Upper lobe of left lung (tissue), 6 donors: ENCODE measurements around the gene DUSP6. TPM values are rescaled to one million over a fixed set of nuclear protein-coding genes. Genes with fewer than 3 reads are reported as not detected.

Experiments used
- ATAC-seq, 2 donors: fragments of 200-7000 bp; cut with Tn5 transposase; one replicate each; pipeline ENCODE4 v1.9.1; 2022; ENCODE audit warnings: mild to moderate bottlenecking in 2 of 2, moderate library complexity in 2 of 2; ENCODE audit not compliant: low FRiP score in 2 of 2
- DNase-seq, 2 donors: peaks; one replicate each; pipeline ENCODE4 v3.0.0-alpha.2; 2019 to 2020
- H3K27ac ChIP-seq, 4 donors: fragments of 200-600 bp; sonication (generic); one replicate each; pipeline ENCODE4 v1.5.1; 2016 to 2019
- H3K27me3 ChIP-seq, 4 donors: fragments of 200-600 bp; sonication (generic); one replicate each; pipeline ENCODE4 v1.5.1; 2017 to 2019
- H3K36me3 ChIP-seq, 4 donors: fragments of 200-600 bp; sonication (generic); one replicate each; pipeline ENCODE4 v1.5.1; 2016 to 2019
- H3K4me1 ChIP-seq, 4 donors: fragments of 200-600 bp; sonication (generic); one replicate each; pipeline ENCODE4 v1.5.1; 2018 to 2019
- H3K4me3 ChIP-seq, 4 donors: fragments of 200-600 bp; sonication (generic); one replicate each; pipeline ENCODE4 v1.5.1; 2017 to 2019; ENCODE audit warnings: mild to moderate bottlenecking in 2 of 4, moderate library complexity in 1 of 4
- H3K9me3 ChIP-seq, 4 donors: fragments of 200-600 bp; sonication (generic); one replicate each; pipeline ENCODE4 v1.5.1; 2018 to 2019
- EP300 ChIP-seq, 4 donors: sonication (generic); formaldehyde crosslinking; IDR thresholded peaks; one replicate each; pipeline ENCODE4 v1.5.1; 2017; ENCODE audit warnings: antibody characterized with exemption in 4 of 4, control low read depth in 2 of 4
- POLR2A ChIP-seq, 4 donors: fragments of 450-650 bp; IDR thresholded peaks; one replicate each; pipeline ENCODE4 v1.5.1; 2016 to 2017; ENCODE audit warnings: antibody characterized with exemption in 4 of 4, mild to moderate bottlenecking in 2 of 4
- POLR2AphosphoS5 ChIP-seq, 2 donors: sonication (generic); formaldehyde crosslinking; IDR thresholded peaks; one replicate each; pipeline ENCODE4 v1.5.1; 2017; ENCODE audit warnings: antibody characterized with exemption in 2 of 2
- WGBS, 2 donors: methylation state at CpG; one replicate each; pipeline ENCODE4 v1.1.5; 2017 to 2018; 5-methylcytosine and 5-hydroxymethylcytosine counted together
- total RNA-seq, 6 donors: library from RNA; depleted of rRNA in 4 of 6; stranded (reverse); fragments of >200 nt in 4 of 6; gene quantifications; one replicate each; pipeline versions ENCODE4 v1.1.0 to v1.2.1, GENCODE V29; 2016 to 2021
- TF ChIP-seq, protein P1 (sequence below), 6 experiments: fragments of 450-650 bp in 4 of 6; fragments of 200-600 bp in 2 of 6; sonication (generic) in 2 of 6; IDR thresholded peaks; one replicate each; pipeline ENCODE4 v1.5.1; 2016 to 2019; ENCODE audit warnings: antibody characterized with exemption in 6 of 6
- donor health status: DM: no; HTN: no; CAD: no; lungs with moderate emphysema.
- donor health status: DM: no; HTN: yes; CAD: no; lungs with severe emphysema.

Gene DUSP6
- total RNA-seq, 6 donors from 2014 or later: 18.4 to 236 (median 86.0) TPM

DNA sequence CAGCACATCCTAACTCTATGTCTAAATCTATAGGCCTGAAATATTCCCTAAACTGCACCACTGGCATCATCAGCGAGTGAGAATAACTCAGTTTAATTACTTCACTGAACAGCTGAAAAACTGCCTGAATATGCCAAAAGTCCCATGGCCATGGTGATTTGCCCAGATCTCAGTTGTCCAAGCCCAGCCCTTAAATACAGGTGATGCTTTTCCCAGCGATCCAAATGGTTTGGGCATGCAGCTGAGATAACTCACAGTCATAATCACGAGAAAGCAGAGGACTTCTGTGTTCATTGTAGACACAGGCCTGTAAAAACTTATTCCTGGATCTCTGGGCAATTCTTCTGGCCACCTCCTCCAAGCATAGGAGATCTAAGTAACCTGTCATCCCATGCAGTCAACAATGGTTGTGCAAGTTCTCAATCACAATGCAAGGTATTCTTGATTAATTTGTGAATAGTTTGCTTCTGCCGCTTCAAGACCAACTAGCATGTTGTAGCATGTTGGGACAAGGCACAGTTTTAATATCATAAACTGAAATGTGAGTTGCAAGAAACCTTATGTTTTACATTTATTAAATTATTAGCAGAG lies 40.5 kb downstream of the DUSP6 start:
- WGBS, 2 donors: 97 to 99% methylated on average over 4 of the region's 4 CpGs
- no peak for ATAC-seq

DNA sequence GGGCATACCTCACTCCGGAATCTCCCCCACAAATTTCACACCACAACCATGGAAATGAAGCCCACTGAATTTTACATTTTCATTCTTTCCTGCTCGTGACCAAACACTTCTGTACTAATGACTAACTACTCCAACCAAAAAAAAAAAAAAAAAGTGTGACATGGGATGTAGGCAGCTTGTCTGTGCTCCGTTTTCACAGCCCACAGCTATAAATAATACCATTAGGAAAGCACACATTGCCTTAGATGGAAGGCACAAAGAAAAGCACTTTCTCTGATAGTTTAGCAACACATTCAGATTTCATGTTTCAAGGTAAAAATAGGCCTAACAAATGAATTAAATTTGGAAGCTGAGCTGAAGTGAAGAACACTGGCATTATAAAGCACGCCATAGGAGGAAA lies 42.5 kb downstream of the DUSP6 start:
- H3K36me3 ChIP-seq: no peaks in the 10 kb centered on the region
- ATAC-seq: no peak
- H3K27ac ChIP-seq: no peak overlapping the region
- H3K4me3 ChIP-seq: no peak overlapping the region
- 56 to 78% methylated on average over 4 of the region's 4 CpGs for WGBS, 2 donors
- no peak for DNase-seq
- peaks cover 0 to 2% (median 0%) of the 10 kb centered on the region in 4 donors for H3K4me1 ChIP-seq
- TF ChIP-seq, protein P1, sequence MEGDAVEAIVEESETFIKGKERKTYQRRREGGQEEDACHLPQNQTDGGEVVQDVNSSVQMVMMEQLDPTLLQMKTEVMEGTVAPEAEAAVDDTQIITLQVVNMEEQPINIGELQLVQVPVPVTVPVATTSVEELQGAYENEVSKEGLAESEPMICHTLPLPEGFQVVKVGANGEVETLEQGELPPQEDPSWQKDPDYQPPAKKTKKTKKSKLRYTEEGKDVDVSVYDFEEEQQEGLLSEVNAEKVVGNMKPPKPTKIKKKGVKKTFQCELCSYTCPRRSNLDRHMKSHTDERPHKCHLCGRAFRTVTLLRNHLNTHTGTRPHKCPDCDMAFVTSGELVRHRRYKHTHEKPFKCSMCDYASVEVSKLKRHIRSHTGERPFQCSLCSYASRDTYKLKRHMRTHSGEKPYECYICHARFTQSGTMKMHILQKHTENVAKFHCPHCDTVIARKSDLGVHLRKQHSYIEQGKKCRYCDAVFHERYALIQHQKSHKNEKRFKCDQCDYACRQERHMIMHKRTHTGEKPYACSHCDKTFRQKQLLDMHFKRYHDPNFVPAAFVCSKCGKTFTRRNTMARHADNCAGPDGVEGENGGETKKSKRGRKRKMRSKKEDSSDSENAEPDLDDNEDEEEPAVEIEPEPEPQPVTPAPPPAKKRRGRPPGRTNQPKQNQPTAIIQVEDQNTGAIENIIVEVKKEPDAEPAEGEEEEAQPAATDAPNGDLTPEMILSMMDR (IDR thresholded peaks at IDR 0.05): no peak
- no peak for TF ChIP-seq POLR2AphosphoS5 (IDR thresholded peaks at IDR 0.05)
- no peaks in the 10 kb centered on the region for H3K27me3 ChIP-seq
- H3K9me3 ChIP-seq: no peaks in the 10 kb centered on the region

More for the DNA sequence above, 40.5 kb downstream of the DUSP6 start:
- TF ChIP-seq POLR2A (IDR thresholded peaks at IDR 0.05) (no peak), EP300 (IDR thresholded peaks at IDR 0.05) (no peak), POLR2AphosphoS5 (IDR thresholded peaks at IDR 0.05) (no peak)
- TF ChIP-seq, protein P1 (IDR thresholded peaks at IDR 0.05): no peak
- Histone ChIP-seq H3K4me1 (peaks cover 5 to 7% (median 6%) of the 10 kb centered on the region in 4 donors), H3K4me3 (no peak overlapping the region), H3K27me3 (no peaks in the 10 kb centered on the region), H3K27ac (no peak overlapping the region), H3K9me3 (no peaks in the 10 kb centered on the region), H3K36me3 (no peaks in the 10 kb centered on the region)
- no peak for DNase-seq

DNA sequence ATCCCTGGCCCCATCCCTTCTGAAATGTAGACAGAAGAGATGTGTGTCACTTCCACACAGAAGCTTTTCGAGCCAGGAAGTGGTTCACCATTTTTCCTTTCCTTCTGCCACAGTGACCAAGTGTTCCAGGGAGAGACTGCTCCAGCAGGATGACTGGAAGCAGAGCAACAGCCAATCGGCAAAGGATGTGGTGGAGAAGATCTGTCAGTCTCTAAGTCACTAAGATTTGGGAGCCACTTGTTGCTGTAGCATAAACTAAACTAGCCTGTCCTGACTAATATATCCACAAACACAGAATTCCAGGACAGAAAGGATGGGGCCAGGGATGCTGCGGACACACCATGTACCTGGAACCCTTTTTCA lies 42.9 kb downstream of the DUSP6 start:
- H3K4me1 ChIP-seq: peaks cover 0 to 2% (median 0%) of the 10 kb centered on the region in 4 donors
- DNase-seq (no peak), ATAC-seq (no peak)
- no peaks in the 10 kb centered on the region for H3K27me3 ChIP-seq
- no peaks in the 10 kb centered on the region for H3K36me3 ChIP-seq
- no peaks in the 10 kb centered on the region for H3K9me3 ChIP-seq
- H3K27ac ChIP-seq: no peak overlapping the region
- TF ChIP-seq EP300 (IDR thresholded peaks at IDR 0.05) (no peak), POLR2A (IDR thresholded peaks at IDR 0.05) (no peak)
- H3K4me3 ChIP-seq: no peak overlapping the region
- WGBS, 2 donors: 68 to 70% methylated on average over 3 of the region's 3 CpGs

DNA sequence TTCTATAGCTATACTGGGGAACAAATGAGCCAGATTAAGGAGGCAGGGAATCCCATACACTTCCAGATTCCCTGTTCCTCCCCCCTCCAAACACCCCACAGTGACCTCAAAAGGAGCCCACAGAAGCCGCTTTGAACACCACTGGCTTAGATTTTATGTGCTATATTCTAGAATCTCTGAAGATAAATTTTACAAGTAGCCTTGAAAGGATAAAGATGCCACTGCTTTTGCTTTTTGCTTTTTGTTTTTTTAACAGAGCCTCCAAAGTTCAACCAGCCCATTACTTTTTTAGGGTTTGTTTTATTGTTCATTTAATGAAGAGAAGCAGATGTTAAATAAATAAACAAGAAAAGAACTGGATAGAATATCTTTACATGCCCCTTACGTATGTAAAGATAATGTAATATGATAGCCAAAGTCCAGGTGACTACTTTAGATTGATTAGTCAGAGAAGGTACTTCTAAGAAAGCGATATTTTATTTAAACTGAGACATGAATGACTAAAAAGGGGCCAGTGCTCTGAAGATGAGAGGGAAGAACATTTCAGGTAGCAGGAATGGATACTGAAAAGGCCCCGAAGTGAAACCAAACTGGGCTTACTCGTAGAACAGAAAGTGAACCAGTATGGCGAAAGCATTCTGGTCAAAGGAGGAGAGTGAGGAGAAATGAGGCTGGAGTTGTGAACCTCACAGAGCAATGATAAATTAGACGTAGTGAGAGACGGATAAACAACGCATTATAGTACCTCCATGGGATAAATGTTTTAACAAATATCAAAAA lies 44.6 kb downstream of the DUSP6 start:
- 90 to 91% methylated on average over 9 of the region's 9 CpGs for WGBS, 2 donors
- ATAC-seq (no peak), DNase-seq (no peak)
- TF ChIP-seq, protein P1 (IDR thresholded peaks at IDR 0.05): no peak
- TF ChIP-seq POLR2A (IDR thresholded peaks at IDR 0.05) (no peak), POLR2AphosphoS5 (IDR thresholded peaks at IDR 0.05) (no peak), EP300 (IDR thresholded peaks at IDR 0.05) (no peak)
- Histone ChIP-seq H3K27ac (no peak overlapping the region), H3K4me1 (peaks cover 0 to 2% (median 0%) of the 10 kb centered on the region in 4 donors), H3K4me3 (no peak overlapping the region), H3K9me3 (no peaks in the 10 kb centered on the region), H3K36me3 (no peaks in the 10 kb centered on the region), H3K27me3 (no peaks in the 10 kb centered on the region)

DNA sequence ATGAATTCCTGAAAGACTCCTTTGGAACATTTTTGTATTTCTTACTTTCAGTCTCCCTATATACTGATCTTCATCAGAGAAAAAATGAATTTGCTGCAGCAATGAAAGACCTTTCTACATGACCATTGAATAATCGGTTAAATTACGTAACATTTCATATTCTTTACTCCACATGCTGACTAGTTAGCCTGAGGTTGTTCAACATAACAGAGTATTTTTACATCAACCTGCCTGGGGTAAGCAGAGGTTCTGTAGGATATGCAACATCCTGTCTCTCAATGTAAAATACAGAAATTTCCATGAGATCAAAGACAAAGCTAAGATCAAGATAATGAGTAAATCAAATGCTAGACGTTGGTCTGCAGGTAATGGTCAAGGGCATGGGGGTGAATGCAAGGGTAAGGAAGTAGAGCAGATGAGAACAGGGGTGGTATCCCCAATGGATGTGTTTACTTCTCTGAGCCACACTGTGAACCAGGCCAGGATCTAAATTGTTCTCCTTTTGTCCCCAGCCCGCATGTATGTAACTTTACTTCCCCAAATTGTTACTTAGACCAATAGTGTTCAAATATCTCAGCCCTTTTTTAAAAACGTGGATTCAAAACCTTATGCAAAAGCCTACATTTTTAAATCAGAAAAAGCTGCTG lies 45.4 kb downstream of the DUSP6 start:
- TF ChIP-seq EP300 (IDR thresholded peaks at IDR 0.05) (no peak), POLR2AphosphoS5 (IDR thresholded peaks at IDR 0.05) (no peak), POLR2A (IDR thresholded peaks at IDR 0.05) (no peak)
- TF ChIP-seq, protein P1 (IDR thresholded peaks at IDR 0.05): no peak
- no peak overlapping the region for H3K4me3 ChIP-seq
- no peaks in the 10 kb centered on the region for H3K36me3 ChIP-seq
- DNase-seq (no peak), ATAC-seq (peak in 1 of 2 donors; percentile 55)
- H3K27me3 ChIP-seq: no peaks in the 10 kb centered on the region
- no peak overlapping the region for H3K27ac ChIP-seq
- WGBS, 2 donors: 51 to 68% methylated on average over 5 of the region's 5 CpGs
- H3K9me3 ChIP-seq: no peaks in the 10 kb centered on the region
- H3K4me1 ChIP-seq: peaks cover 0 to 2% (median 0%) of the 10 kb centered on the region in 4 donors
